Measurements from ENCODE around the gene CHPF.
A peak's percentile ranks its signal among the peaks of the same experiment; 100 is the strongest.

Gene CHPF

DNA sequence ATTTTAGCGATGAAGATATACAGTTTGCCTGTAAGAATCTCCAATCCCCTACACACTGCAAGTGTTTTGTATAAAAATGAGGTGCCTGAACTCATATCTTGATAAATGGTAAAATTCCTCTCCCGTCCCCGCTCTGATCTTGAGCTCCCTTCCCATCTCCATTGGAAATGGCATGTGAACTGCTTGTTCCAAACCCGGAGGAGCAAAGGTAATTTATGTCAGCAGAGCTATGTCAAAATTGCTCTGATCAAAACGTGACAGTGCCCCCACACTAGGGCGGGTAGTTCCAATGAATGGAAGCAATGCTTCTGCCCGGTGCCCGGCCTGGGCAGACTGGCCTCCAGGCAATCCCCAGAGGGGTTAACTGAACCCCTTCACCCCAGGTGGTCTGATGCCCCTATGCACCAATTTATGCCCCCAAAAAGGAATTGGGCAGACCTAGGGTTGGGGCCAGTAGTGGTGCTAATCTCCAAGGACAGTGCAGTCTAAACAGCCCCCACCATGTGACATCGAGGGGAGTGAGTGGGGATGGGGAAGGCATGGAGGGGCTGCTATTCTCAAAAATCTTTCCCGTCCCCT lies 48.6 kb downstream of the CHPF start:
- Histone ChIP-seq H3K27ac (ENCODE audit: extremely low read depth, low read depth, low read length) (no peak overlapping the region), H3K4me3 (ENCODE audit: low read depth, low read length) (no peak overlapping the region), H3K9me3 (ENCODE audit: control insufficient read depth, insufficient read depth, low read depth, low read length) (no peaks in the 10 kb centered on the region), H3K36me3 (ENCODE audit: control insufficient read depth in 2 of 2, insufficient read depth in 1 of 2, low read length in 2 of 2) (no peaks in the 10 kb centered on the region), H3K4me1 (ENCODE audit: control insufficient read depth, insufficient read depth, low read length) (peaks cover 4% of the 10 kb centered on the region; the same call in 1 of the 2 replicates)
- CTCF ChIA-PET = interaction anchor here (0.6 to 11.4 kb wide), 35 partner anchors 9 to 493 kb away, joined by 3 to 252 read pairs (median 4); partner anchors contain the start of genes ASIC4 and DNPEP
- POLR2A ChIA-PET = interaction anchor here (0.6 to 1.5 kb wide), 3 partner anchors 9 to 47 kb away, joined by 3 to 7 read pairs (median 6); no protein-coding TSS in a partner anchor
- TF ChIP-seq ZNF239 (tag by site-specific recombination; IDR thresholded peaks at IDR 0.05) (no peak), HOXC10 (CRISPR knock-in tag; IDR thresholded peaks at IDR 0.05) (no peak), ZNF132 (tag by site-specific recombination; IDR thresholded peaks at IDR 0.05; ENCODE audit: borderline replicate concordance) (no peak), ZNF157 (tag by site-specific recombination; IDR thresholded peaks at IDR 0.05) (no peak), ZNF571 (tag by site-specific recombination; IDR thresholded peaks at IDR 0.05) (no peak), ZNF555 (tag by site-specific recombination; conservative IDR thresholded peaks at IDR 0.05) (no peak), ZNF776 (tag by site-specific recombination; IDR thresholded peaks at IDR 0.05; ENCODE audit: borderline replicate concordance) (no peak)
- TF ChIP-seq, protein P1, sequence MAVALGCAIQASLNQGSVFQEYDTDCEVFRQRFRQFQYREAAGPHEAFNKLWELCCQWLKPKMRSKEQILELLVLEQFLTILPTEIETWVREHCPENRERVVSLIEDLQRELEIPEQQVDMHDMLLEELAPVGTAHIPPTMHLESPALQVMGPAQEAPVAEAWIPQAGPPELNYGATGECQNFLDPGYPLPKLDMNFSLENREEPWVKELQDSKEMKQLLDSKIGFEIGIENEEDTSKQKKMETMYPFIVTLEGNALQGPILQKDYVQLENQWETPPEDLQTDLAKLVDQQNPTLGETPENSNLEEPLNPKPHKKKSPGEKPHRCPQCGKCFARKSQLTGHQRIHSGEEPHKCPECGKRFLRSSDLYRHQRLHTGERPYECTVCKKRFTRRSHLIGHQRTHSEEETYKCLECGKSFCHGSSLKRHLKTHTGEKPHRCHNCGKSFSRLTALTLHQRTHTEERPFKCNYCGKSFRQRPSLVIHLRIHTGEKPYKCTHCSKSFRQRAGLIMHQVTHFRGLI (tag by site-specific recombination; IDR thresholded peaks at IDR 0.05) = no peak
- TF ChIP-seq, protein P2, sequence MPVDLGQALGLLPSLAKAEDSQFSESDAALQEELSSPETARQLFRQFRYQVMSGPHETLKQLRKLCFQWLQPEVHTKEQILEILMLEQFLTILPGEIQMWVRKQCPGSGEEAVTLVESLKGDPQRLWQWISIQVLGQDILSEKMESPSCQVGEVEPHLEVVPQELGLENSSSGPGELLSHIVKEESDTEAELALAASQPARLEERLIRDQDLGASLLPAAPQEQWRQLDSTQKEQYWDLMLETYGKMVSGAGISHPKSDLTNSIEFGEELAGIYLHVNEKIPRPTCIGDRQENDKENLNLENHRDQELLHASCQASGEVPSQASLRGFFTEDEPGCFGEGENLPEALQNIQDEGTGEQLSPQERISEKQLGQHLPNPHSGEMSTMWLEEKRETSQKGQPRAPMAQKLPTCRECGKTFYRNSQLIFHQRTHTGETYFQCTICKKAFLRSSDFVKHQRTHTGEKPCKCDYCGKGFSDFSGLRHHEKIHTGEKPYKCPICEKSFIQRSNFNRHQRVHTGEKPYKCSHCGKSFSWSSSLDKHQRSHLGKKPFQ (tag by site-specific recombination; IDR thresholded peaks at IDR 0.05) = no peak
- TF ChIP-seq, protein P3, sequence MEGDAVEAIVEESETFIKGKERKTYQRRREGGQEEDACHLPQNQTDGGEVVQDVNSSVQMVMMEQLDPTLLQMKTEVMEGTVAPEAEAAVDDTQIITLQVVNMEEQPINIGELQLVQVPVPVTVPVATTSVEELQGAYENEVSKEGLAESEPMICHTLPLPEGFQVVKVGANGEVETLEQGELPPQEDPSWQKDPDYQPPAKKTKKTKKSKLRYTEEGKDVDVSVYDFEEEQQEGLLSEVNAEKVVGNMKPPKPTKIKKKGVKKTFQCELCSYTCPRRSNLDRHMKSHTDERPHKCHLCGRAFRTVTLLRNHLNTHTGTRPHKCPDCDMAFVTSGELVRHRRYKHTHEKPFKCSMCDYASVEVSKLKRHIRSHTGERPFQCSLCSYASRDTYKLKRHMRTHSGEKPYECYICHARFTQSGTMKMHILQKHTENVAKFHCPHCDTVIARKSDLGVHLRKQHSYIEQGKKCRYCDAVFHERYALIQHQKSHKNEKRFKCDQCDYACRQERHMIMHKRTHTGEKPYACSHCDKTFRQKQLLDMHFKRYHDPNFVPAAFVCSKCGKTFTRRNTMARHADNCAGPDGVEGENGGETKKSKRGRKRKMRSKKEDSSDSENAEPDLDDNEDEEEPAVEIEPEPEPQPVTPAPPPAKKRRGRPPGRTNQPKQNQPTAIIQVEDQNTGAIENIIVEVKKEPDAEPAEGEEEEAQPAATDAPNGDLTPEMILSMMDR (tag by site-specific recombination; IDR thresholded peaks at IDR 0.05) = peak; percentile 71; the same call in 1 of the 2 replicates
- TF ChIP-seq, protein P4, sequence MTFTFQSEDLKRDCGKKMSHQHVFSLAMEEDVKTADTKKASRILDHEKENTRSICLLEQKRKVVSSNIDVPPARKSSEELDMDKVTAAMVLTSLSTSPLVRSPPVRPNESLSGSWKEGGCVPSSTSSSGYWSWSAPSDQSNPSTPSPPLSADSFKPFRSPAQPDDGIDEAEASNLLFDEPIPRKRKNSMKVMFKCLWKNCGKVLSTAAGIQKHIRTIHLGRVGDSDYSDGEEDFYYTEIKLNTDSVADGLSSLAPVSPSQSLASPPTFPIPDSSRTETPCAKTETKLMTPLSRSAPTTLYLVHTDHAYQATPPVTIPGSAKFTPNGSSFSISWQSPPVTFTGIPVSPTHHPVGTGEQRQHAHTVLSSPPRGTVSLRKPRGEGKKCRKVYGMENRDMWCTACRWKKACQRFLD (tag by site-specific recombination; IDR thresholded peaks at IDR 0.05) = no peak
- TF ChIP-seq, protein P5, sequence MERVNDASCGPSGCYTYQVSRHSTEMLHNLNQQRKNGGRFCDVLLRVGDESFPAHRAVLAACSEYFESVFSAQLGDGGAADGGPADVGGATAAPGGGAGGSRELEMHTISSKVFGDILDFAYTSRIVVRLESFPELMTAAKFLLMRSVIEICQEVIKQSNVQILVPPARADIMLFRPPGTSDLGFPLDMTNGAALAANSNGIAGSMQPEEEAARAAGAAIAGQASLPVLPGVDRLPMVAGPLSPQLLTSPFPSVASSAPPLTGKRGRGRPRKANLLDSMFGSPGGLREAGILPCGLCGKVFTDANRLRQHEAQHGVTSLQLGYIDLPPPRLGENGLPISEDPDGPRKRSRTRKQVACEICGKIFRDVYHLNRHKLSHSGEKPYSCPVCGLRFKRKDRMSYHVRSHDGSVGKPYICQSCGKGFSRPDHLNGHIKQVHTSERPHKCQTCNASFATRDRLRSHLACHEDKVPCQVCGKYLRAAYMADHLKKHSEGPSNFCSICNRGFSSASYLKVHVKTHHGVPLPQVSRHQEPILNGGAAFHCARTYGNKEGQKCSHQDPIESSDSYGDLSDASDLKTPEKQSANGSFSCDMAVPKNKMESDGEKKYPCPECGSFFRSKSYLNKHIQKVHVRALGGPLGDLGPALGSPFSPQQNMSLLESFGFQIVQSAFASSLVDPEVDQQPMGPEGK (tag by site-specific recombination; IDR thresholded peaks at IDR 0.05) = peak; percentile 39; the same call in 1 of the 2 replicates
- TF ChIP-seq, protein P6, sequence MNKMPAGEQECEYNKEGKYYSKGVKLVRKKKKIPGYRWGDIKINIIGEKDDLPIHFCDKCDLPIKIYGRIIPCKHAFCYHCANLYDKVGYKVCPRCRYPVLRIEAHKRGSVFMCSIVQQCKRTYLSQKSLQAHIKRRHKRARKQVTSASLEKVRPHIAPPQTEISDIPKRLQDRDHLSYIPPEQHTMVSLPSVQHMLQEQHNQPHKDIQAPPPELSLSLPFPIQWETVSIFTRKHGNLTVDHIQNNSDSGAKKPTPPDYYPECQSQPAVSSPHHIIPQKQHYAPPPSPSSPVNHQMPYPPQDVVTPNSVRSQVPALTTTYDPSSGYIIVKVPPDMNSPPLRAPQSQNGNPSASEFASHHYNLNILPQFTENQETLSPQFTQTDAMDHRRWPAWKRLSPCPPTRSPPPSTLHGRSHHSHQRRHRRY (tag by site-specific recombination; IDR thresholded peaks at IDR 0.05) = no peak
- TF ChIP-seq, protein P7, sequence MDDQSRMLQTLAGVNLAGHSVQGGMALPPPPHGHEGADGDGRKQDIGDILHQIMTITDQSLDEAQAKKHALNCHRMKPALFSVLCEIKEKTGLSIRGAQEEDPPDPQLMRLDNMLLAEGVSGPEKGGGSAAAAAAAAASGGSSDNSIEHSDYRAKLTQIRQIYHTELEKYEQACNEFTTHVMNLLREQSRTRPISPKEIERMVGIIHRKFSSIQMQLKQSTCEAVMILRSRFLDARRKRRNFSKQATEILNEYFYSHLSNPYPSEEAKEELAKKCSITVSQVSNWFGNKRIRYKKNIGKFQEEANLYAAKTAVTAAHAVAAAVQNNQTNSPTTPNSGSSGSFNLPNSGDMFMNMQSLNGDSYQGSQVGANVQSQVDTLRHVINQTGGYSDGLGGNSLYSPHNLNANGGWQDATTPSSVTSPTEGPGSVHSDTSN (CRISPR knock-in tag; IDR thresholded peaks at IDR 0.05) = no peak

Measured in HEK293 (cell line).